Measurements from ENCODE around the gene WSCD2.

The WSCD2 gene

DNA sequence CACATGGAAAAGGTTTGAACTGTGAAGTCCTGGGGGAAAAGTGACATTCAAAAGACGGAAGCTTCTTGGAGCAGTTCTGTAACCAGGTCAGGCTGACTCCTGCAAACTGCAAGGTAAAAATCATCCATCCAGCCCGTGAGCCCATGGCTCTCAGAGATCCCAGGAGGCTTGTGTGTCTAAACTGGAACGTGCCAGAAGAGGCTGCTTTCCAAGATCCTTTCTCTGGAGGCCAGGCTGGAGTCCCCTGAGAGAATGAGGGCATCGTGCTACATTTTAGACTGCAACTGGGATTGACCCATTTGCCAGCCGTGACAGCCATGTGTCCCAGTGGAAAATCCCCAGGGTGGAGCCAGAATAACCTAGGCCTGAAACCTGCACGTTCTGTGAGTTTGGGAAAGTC is 7.8 kb upstream of the WSCD2 start:
- Histone ChIP-seq H3K4me3 (ENCODE audit: low read length, poor library complexity, severe bottlenecking) (no peak overlapping the region), H2AFZ (ENCODE audit: low read length) (no peak overlapping the region), H3K9me3 (ENCODE audit: insufficient read depth, low read depth, low read length) (no peaks in the 10 kb centered on the region), H3K9me2 (replicated peaks; ENCODE audit: low read depth, low read length) (no peaks in the 10 kb centered on the region), H3K79me2 (ENCODE audit: insufficient read depth, low read length) (no peaks in the 10 kb centered on the region), H3K36me3 (ENCODE audit: insufficient read depth, low read length) (no peaks in the 10 kb centered on the region), H4K20me1 (ENCODE audit: insufficient read depth, low read length, poor library complexity, severe bottlenecking) (no peaks in the 10 kb centered on the region), H3K4me2 (ENCODE audit: low read depth, low read length, poor library complexity, severe bottlenecking) (no peak overlapping the region), H3K4me1 (ENCODE audit: insufficient read depth, low read length, poor library complexity, severe bottlenecking) (peaks cover 14% of the 10 kb centered on the region), H3K27me3 (ENCODE audit: insufficient read depth, low read length, poor library complexity, severe bottlenecking) (no peaks in the 10 kb centered on the region), H3K9ac (ENCODE audit: low read depth, low read length, poor library complexity, severe bottlenecking) (no peak overlapping the region), H3F3A (ENCODE audit: low read depth) (no peaks in the 10 kb centered on the region)
- TF ChIP-seq, protein P1, sequence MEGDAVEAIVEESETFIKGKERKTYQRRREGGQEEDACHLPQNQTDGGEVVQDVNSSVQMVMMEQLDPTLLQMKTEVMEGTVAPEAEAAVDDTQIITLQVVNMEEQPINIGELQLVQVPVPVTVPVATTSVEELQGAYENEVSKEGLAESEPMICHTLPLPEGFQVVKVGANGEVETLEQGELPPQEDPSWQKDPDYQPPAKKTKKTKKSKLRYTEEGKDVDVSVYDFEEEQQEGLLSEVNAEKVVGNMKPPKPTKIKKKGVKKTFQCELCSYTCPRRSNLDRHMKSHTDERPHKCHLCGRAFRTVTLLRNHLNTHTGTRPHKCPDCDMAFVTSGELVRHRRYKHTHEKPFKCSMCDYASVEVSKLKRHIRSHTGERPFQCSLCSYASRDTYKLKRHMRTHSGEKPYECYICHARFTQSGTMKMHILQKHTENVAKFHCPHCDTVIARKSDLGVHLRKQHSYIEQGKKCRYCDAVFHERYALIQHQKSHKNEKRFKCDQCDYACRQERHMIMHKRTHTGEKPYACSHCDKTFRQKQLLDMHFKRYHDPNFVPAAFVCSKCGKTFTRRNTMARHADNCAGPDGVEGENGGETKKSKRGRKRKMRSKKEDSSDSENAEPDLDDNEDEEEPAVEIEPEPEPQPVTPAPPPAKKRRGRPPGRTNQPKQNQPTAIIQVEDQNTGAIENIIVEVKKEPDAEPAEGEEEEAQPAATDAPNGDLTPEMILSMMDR (conservative IDR thresholded peaks at IDR 0.05; ENCODE audit: low read length): no peak
- no peak for TF ChIP-seq EZH2phosphoT487 (IDR thresholded peaks at IDR 0.05; ENCODE audit: borderline replicate concordance)

DNA sequence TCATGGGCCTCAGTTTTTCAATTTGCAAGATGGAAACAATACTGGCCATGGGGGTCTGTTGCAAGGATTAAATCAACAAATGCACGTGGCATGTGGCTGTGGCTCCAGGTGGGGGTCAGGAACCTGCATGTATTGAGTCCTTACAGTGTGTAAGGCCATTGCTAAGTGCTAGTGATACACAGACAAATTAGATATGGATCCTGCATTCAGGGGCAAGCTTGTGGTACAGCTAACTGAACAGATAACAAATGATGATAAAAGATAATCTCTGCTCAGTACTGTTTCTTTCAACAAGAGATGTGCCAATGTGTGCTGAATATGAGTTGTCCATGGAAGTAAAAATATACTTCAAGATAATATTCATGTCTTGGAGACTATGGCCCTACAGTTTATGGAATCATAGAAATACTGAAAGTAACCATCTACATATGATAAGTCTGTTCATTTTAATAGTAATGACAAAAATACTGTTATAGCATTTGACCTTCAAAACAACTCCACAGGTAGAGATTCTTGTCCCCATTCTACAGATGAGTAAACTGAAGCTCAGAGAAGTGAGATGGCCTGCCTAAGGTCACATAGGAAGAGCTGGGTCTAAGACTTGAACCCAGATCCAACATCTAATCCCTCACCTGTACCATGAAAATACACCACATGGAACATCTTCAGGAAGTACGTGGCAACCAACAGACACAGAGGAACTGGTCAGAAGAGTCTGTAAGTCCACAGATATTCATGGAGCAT is 7.2 kb upstream of the WSCD2 start:
- Histone ChIP-seq H3K4me1 (ENCODE audit: insufficient read depth, low read length, poor library complexity, severe bottlenecking) (peaks cover 14% of the 10 kb centered on the region), H3K27me3 (ENCODE audit: insufficient read depth, low read length, poor library complexity, severe bottlenecking) (no peaks in the 10 kb centered on the region), H3K9me2 (replicated peaks; ENCODE audit: low read depth, low read length) (no peaks in the 10 kb centered on the region), H3K4me2 (ENCODE audit: low read depth, low read length, poor library complexity, severe bottlenecking) (no peak overlapping the region), H3F3A (ENCODE audit: low read depth) (no peaks in the 10 kb centered on the region), H3K79me2 (ENCODE audit: insufficient read depth, low read length) (no peaks in the 10 kb centered on the region), H2AFZ (ENCODE audit: low read length) (no peak overlapping the region), H4K20me1 (ENCODE audit: insufficient read depth, low read length, poor library complexity, severe bottlenecking) (no peaks in the 10 kb centered on the region), H3K4me3 (ENCODE audit: low read length, poor library complexity, severe bottlenecking) (no peak overlapping the region), H3K36me3 (ENCODE audit: insufficient read depth, low read length) (no peaks in the 10 kb centered on the region), H3K9me3 (ENCODE audit: insufficient read depth, low read depth, low read length) (no peaks in the 10 kb centered on the region), H3K9ac (ENCODE audit: low read depth, low read length, poor library complexity, severe bottlenecking) (no peak overlapping the region)
- TF ChIP-seq, protein P1 (conservative IDR thresholded peaks at IDR 0.05; ENCODE audit: low read length): no peak
- TF ChIP-seq EZH2phosphoT487 (IDR thresholded peaks at IDR 0.05; ENCODE audit: borderline replicate concordance): no peak

DNA sequence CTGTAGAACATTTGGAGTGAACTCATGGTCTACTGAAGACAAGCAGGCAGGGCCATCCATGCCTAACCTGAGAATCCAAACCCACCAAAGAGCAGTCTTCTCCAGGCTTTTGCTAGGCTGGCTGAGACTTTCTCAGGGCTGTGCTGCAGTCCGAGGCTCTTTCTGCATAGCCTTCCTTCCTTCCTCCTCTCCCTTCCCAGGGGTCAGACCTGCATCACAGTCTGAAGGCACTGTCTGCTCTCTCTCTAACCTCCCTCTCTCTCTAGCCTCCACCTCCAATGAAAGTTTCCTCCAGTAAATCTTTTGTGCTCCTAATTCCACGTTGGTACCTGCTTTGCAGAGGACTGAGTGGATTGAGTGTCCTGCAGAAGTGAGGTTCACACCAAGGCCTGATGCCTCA is 6.4 kb upstream of the WSCD2 start:
- TF ChIP-seq, protein P1 (conservative IDR thresholded peaks at IDR 0.05; ENCODE audit: low read length): no peak
- no peak for TF ChIP-seq EZH2phosphoT487 (IDR thresholded peaks at IDR 0.05; ENCODE audit: borderline replicate concordance)
- H3K36me3 ChIP-seq (ENCODE audit: insufficient read depth, low read length): no peaks in the 10 kb centered on the region
- no peak overlapping the region for H3K4me2 ChIP-seq (ENCODE audit: low read depth, low read length, poor library complexity, severe bottlenecking)
- H3K9ac ChIP-seq (ENCODE audit: low read depth, low read length, poor library complexity, severe bottlenecking): no peak overlapping the region
- no peaks in the 10 kb centered on the region for H3F3A ChIP-seq (ENCODE audit: low read depth)
- no peaks in the 10 kb centered on the region for H3K9me2 ChIP-seq (replicated peaks; ENCODE audit: low read depth, low read length)
- no peak overlapping the region for H3K4me3 ChIP-seq (ENCODE audit: low read length, poor library complexity, severe bottlenecking)
- H3K27me3 ChIP-seq (ENCODE audit: insufficient read depth, low read length, poor library complexity, severe bottlenecking): no peaks in the 10 kb centered on the region
- H4K20me1 ChIP-seq (ENCODE audit: insufficient read depth, low read length, poor library complexity, severe bottlenecking): no peaks in the 10 kb centered on the region
- no peaks in the 10 kb centered on the region for H3K9me3 ChIP-seq (ENCODE audit: insufficient read depth, low read depth, low read length)
- H3K4me1 ChIP-seq (ENCODE audit: insufficient read depth, low read length, poor library complexity, severe bottlenecking): peaks cover 10% of the 10 kb centered on the region
- no peaks in the 10 kb centered on the region for H3K79me2 ChIP-seq (ENCODE audit: insufficient read depth, low read length)
- no peak overlapping the region for H2AFZ ChIP-seq (ENCODE audit: low read length)

Measured in Loucy (cell line).